NCI-H1417 (cell line): Measurements from ENCODE around the gene C22orf15.
A peak's percentile ranks its signal among the peaks of the same experiment; 100 is the strongest.

Experiments
- DNase-seq, 3 experiments: peaks; one replicate each; lab custom pipeline; 2025; lab: John Stamatoyannopoulos, UW

C22orf15 gene

GRCh38 chr22:23772649-23773473 is 10.1 kb downstream of the C22orf15 start, which contains the start of gene MMP11:
Gene MMP11, plus strand, starts transcription at chr22:23772849. Its CDS starts 22 bp downstream, at chr22:23772871.
- DNase-seq = peak; percentile 41 to 72 (median 58)

GRCh38 chr22:23773483-23774113 is 10.8 kb downstream of the C22orf15 start:
- no peak for DNase-seq

GRCh38 chr22:23774114-23774921 is 11.5 kb downstream of the C22orf15 start:
- DNase-seq = no peak

GRCh38 chr22:23774922-23775436 is 12.2 kb downstream of the C22orf15 start:
- no peak for DNase-seq

- DNase-seq = no peak
Observed at GRCh38 chr22:23775779-23776375, 13.1 kb downstream of the C22orf15 start.

- DNase-seq = no peak
Observed at GRCh38 chr22:23777776-23778576, 15.2 kb downstream of the C22orf15 start.

- DNase-seq = no peak
Observed at GRCh38 chr22:23778577-23778900, 15.7 kb downstream of the C22orf15 start.

- DNase-seq = no peak
Observed at GRCh38 chr22:23779083-23779482, 16.3 kb downstream of the C22orf15 start.

GRCh38 chr22:23779731-23780130 is 16.9 kb downstream of the C22orf15 start:
- DNase-seq = no peak

- DNase-seq = no peak
Observed at GRCh38 chr22:23780146-23780748, 17.5 kb downstream of the C22orf15 start.

- DNase-seq = no peak
Observed at GRCh38 chr22:23781065-23781464, 18.3 kb downstream of the C22orf15 start.

- no peak for DNase-seq
Observed at GRCh38 chr22:23781511-23782183, 18.9 kb downstream of the C22orf15 start.

GRCh38 chr22:23782252-23782651 is 19.5 kb downstream of the C22orf15 start:
- no peak for DNase-seq

GRCh38 chr22:23782703-23783102 is 19.9 kb downstream of the C22orf15 start:
- DNase-seq = no peak

GRCh38 chr22:23783265-23784150 is 20.7 kb downstream of the C22orf15 start:
- DNase-seq = no peak

GRCh38 chr22:23784215-23784732 is 21.5 kb downstream of the C22orf15 start:
- DNase-seq = no peak

- DNase-seq = no peak
Observed at GRCh38 chr22:23786261-23786710, 23.5 kb downstream of the C22orf15 start.

GRCh38 chr22:23786752-23787599 is 24.2 kb downstream of the C22orf15 start, which contains the start of gene SMARCB1:
Gene SMARCB1, plus strand, starts transcription at chr22:23786966. Its CDS starts 204 bp downstream, at chr22:23787170.
- DNase-seq = peak; percentile 77 to 89 (median 86)
